AG10803 (cell line): ENCODE results near the gene TFE3.

Experiments
- DNase-seq: peaks from one replicate; pipeline ENCODE4 v3.0.0; 2010; ENCODE audit warnings: low read depth
- H3K4me3 ChIP-seq: 2 replicates; pipeline ENCODE4 v1.5.1; 2011; ENCODE audit warnings: mild to moderate bottlenecking, low read length, control low read depth
- CTCF ChIP-seq: conservative IDR thresholded peaks from 2 replicates; pipeline ENCODE4 v1.5.1; 2011; ENCODE audit warnings: mild to moderate bottlenecking, low read length, control low read depth, inconsistent platforms

Gene TFE3

DNA sequence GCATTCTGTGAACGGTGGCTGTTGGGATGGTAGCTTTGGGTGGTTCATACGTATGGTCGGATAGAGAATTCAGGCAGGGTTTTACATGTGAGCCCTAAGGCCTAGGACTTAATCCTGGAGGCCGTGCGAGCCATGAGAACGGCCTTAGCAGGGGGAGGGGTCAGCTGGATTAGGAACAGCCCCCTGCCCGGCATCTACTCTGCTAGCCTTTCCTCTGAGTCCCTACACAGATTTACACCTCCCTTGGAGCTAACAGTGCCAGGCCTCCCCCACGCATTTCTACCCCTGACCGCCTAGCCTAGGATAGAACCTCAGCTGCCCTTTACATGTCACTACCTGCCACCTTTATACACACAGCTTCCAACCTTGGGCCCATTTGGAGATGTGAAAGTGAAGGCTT, 23.5 kb upstream of the TFE3 start:
- no peak for TF ChIP-seq CTCF
- H3K4me3 ChIP-seq: no peak overlapping the region
- DNase-seq: no peak

GRCh38 chrX:49066278-49066677, 23.1 kb upstream of the TFE3 start:
- no peak for TF ChIP-seq CTCF
- H3K4me3 ChIP-seq: no peak overlapping the region
- no peak for DNase-seq

GRCh38 chrX:49064735-49065134, 21.6 kb upstream of the TFE3 start:
- H3K4me3 ChIP-seq: no peak overlapping the region
- TF ChIP-seq CTCF: no peak
- no peak for DNase-seq

GRCh38 chrX:49064303-49064702, 21.1 kb upstream of the TFE3 start:
- no peak overlapping the region for H3K4me3 ChIP-seq
- no peak for TF ChIP-seq CTCF
- no peak for DNase-seq

DNA sequence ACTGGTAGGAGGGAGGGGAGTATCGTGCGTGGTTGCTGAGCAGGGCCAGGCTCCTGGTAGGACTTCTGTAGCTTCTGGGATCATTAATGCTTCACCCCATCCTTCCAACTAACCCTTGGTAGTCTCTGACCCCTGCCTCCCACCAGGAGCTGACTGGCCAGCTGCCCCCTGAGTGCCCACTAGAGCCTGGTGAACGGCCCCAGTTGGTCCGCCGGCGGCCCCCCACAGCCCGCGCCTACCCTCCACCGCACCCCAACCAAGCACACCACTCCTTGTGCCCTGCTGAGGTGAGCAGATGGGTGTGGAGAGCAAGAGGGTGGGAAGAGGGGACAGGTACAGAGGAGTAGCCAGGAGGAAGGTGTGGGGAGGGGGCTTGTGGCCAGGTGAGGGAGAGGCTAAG, 20.6 kb upstream of the TFE3 start:
- TF ChIP-seq CTCF: no peak
- DNase-seq: no peak

DNA sequence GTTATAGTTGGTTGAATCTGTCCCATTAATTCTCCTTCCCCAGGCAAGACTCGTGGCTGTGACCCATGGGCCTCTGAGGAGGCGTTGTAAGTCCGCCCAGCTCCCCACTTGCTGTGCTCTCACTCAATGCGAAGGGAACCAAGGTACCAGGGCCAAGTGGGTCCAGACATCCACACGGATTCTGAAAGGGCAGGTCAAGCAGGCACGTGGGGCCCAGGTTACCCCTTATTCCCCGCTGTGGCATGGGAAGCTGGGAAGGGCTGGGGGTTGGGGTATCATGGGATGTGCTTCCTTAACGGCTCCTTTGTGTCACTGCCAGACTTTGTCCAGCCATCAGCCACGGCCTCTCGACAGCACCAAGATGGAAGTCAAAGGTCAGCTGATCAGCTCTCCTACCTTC, 18.8 kb upstream of the TFE3 start:
- H3K4me3 ChIP-seq: no peak overlapping the region
- TF ChIP-seq CTCF: no peak
- DNase-seq: no peak

More for the DNA sequence above, 20.6 kb upstream of the TFE3 start:
- H3K4me3 ChIP-seq: no peak overlapping the region

DNA sequence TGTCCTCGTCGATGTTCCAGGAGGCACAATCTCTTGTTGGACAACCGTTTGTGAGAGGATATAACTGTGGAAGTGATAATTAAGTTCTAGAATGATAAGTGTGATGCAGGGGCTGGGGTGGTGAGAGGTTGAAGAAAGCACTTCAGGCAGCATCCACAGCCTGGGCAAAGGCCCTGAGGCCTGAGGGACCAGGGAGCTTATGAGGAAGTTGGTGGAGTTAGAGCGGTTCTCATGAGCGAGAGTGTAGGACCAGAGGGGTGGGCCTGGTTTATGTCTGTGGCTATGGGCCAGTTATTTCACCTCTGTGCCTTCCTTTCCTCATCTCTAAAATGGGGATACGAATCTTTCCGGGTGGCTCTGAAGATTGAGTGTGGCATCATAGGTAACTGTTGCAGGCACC, 18.3 kb upstream of the TFE3 start:
- DNase-seq: no peak
- TF ChIP-seq CTCF: no peak
- H3K4me3 ChIP-seq: no peak overlapping the region
